ENCODE measurements around the gene ERICH4. TPM values are rescaled to one million over a fixed set of nuclear protein-coding genes. Genes with fewer than 3 reads are reported as not detected.

Gene ERICH4
- total and polyA plus RNA-seq, 7 donors = not detected

DNA sequence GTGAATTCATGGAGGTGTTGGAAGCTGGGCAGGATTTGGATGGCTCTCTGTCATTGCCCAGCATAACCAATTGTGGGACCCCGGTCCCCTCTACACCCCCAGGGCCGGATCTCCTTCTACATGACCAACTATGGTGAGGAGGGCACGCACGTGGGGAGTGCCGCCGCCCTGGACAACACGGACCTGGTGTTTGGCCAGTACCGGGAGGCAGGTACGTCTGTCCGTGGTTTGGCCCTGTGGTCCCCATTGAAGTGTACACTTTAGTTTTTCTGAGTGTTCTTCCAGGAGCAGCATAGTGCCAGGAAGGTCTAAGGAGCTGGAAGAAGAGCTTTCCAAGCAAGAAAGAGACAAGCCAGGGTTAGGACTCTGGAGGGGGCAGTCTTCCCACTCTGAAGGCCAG is 29.0 kb upstream of the ERICH4 start:
- no peak for DNase-seq
- intact Hi-C loops (cut with DNase I) = no loop called here
- 93 to 95% methylated on average over 10 of the region's 10 CpGs for WGBS, 2 donors

DNA sequence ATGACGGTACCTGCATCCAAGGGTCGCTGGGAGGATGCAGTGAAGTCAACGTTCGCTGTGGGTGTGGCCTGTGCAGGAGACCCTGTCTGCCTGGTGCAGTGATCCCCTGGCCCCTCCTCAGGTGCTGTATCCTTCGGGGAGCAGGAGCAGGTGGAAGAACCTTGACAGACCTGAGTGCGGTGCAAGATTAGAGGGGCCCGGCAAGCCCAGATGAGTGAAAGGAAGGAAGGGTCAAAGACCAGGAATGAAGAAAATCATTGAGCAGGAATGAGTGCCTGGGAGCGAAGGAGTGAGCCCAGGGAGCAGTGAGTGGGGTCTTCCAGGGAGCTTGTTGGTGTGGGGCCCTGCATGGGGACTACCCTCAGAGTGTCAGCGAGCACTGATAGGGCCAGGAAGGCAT is 28.5 kb upstream of the ERICH4 start:
- no peak for TF ChIP-seq POLR2A (IDR thresholded peaks at IDR 0.05)
- intact Hi-C loops (cut with DNase I) = no loop called here
- Histone ChIP-seq H3K27ac (no peak overlapping the region), H3K4me1 (peaks cover 0 to 18% (median 11%) of the 10 kb centered on the region in 4 donors), H3K9me3 (no peaks in the 10 kb centered on the region), H3K27me3 (no peaks in the 10 kb centered on the region), H3K4me3 (no peak overlapping the region), H3K36me3 (peaks cover 30 to 87% (median 49%) of the 10 kb centered on the region in 4 donors)
- no peak for DNase-seq
- WGBS, 2 donors = 87 to 93% methylated on average over 9 of the region's 9 CpGs

More for the DNA sequence above, 29.0 kb upstream of the ERICH4 start:
- Histone ChIP-seq H3K4me1 (peaks cover 0 to 23% (median 16%) of the 10 kb centered on the region in 4 donors), H3K27ac (no peak overlapping the region), H3K27me3 (no peaks in the 10 kb centered on the region), H3K36me3 (peaks cover 25 to 82% (median 43%) of the 10 kb centered on the region in 4 donors), H3K4me3 (no peak overlapping the region), H3K9me3 (no peaks in the 10 kb centered on the region)
- TF ChIP-seq EP300 (IDR thresholded peaks at IDR 0.05) = no peak
- no peak for TF ChIP-seq POLR2A (IDR thresholded peaks at IDR 0.05)
- TF ChIP-seq, protein P1, sequence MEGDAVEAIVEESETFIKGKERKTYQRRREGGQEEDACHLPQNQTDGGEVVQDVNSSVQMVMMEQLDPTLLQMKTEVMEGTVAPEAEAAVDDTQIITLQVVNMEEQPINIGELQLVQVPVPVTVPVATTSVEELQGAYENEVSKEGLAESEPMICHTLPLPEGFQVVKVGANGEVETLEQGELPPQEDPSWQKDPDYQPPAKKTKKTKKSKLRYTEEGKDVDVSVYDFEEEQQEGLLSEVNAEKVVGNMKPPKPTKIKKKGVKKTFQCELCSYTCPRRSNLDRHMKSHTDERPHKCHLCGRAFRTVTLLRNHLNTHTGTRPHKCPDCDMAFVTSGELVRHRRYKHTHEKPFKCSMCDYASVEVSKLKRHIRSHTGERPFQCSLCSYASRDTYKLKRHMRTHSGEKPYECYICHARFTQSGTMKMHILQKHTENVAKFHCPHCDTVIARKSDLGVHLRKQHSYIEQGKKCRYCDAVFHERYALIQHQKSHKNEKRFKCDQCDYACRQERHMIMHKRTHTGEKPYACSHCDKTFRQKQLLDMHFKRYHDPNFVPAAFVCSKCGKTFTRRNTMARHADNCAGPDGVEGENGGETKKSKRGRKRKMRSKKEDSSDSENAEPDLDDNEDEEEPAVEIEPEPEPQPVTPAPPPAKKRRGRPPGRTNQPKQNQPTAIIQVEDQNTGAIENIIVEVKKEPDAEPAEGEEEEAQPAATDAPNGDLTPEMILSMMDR (IDR thresholded peaks at IDR 0.05) = no peak
- TF ChIP-seq POLR2AphosphoS5 (IDR thresholded peaks at IDR 0.05) = no peak

DNA sequence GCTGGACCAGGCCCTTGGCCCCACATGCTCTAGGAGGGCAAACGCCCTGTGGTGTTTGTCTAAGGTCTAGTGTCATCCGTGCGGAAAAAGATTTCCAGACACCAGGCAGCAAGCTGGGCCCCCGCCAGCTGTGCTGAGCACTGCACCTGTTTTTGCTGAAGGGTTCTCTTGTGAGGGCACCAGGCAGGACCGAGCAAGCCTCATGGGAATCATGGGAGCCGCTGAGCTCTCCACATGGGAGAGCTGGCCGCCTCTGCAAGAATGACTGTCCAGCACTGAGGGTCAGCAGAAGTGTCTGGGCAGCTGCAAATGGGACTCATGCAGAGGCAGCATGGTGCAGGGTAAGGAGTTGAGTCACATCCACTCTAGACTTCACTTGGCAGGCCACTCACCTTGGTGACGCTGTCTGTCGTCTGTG is 27.8 kb upstream of the ERICH4 start:
- Histone ChIP-seq H3K27me3 (no peaks in the 10 kb centered on the region), H3K4me1 (peaks cover 0 to 11% (median 4%) of the 10 kb centered on the region in 4 donors), H3K36me3 (peaks cover 36 to 94% (median 54%) of the 10 kb centered on the region in 4 donors), H3K9me3 (no peaks in the 10 kb centered on the region), H3K4me3 (no peak overlapping the region), H3K27ac (no peak overlapping the region)
- TF ChIP-seq, protein P1 (IDR thresholded peaks at IDR 0.05) = no peak
- TF ChIP-seq POLR2A (IDR thresholded peaks at IDR 0.05) (no peak), POLR2AphosphoS5 (IDR thresholded peaks at IDR 0.05) (no peak), EP300 (IDR thresholded peaks at IDR 0.05) (no peak)
- no peak for DNase-seq
- WGBS, 2 donors = 75 to 92% methylated on average over 9 of the region's 9 CpGs
- intact Hi-C loops (cut with DNase I) = no loop called here

DNA sequence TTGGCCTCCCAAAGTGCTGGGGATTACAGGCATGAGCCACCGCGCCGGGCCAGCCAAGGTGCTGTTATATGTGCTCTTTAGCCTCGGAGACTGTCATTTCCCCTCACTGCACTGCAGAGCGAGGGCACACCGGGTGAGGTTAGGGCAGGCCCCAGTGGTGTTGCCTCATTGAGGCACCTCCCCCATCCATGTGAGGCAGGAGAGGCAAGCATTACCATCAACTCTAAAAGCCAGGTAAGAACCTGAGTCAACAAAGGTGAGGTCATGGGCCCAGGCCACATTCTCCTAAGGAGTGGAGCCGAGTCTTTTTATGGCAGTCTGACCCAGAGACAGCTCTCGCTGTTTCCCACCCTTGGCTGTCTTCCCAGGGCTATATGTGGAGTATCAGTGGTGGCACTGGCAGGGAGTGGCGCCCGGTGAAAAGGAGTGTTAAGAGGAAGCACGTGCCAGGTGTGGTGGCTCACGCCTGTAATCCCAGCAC is 26.7 kb upstream of the ERICH4 start:
- H3K27me3 ChIP-seq = no peaks in the 10 kb centered on the region
- H3K4me3 ChIP-seq = no peak overlapping the region
- no peak for DNase-seq
- no peaks in the 10 kb centered on the region for H3K9me3 ChIP-seq
- H3K4me1 ChIP-seq = peaks cover 0 to 4% (median 0%) of the 10 kb centered on the region in 4 donors
- no peak overlapping the region for H3K27ac ChIP-seq
- TF ChIP-seq EP300 (IDR thresholded peaks at IDR 0.05) (no peak), POLR2AphosphoS5 (IDR thresholded peaks at IDR 0.05) (no peak), POLR2A (IDR thresholded peaks at IDR 0.05) (no peak)
- TF ChIP-seq, protein P1 (IDR thresholded peaks at IDR 0.05) = no peak
- intact Hi-C loops (cut with DNase I) = no loop called here
- WGBS, 2 donors = 22 to 71% methylated on average over 12 of the region's 12 CpGs
- H3K36me3 ChIP-seq = peaks cover 41 to 94% (median 50%) of the 10 kb centered on the region in 4 donors

DNA sequence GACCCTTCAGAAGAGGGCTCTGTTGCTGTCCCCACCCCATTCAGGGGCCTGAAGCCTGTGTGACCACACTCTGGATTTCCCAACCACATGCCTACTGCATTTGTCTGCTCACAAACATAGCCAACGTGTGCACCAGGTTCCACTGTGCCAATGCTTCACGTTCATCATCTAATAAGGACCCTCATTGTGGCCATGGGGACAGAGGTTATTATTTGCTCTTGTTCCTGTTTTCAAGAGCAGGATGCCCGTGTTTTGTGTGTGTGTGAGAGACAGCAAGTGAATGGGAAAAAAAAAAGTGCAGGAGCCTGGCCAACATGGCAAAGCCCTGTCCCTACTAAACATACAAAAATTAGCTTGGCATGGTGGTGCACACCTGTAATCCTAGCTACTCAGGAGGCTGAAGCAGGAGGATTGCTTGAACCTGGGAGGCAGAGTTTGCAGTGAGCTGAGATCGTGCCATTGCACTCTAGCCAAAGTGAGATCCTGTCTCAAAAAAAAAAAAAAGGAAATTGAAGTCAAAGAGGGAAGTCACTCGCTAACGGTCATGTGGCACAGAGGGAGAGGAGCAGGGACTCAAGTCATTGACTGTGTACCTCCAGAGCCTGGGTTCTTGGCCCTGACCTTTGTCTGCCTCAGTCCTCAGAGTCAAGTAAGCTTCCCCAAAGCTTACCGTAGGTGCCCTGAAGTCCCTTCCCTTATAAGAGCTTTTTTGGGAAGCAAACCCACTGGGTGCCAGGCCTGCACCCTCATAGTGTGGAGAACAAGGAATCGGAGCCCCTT is 22.7 kb upstream of the ERICH4 start:
- intact Hi-C loops (cut with DNase I) = no loop called here
- Histone ChIP-seq H3K27me3 (no peaks in the 10 kb centered on the region), H3K4me1 (peaks cover 0 to 8% (median 2%) of the 10 kb centered on the region in 4 donors), H3K9me3 (no peaks in the 10 kb centered on the region), H3K36me3 (peaks cover 34 to 95% (median 40%) of the 10 kb centered on the region in 4 donors), H3K4me3 (no peak overlapping the region), H3K27ac (no peak overlapping the region)
- no peak for DNase-seq
- TF ChIP-seq POLR2A (IDR thresholded peaks at IDR 0.05) = no peak
- TF ChIP-seq, protein P1 (IDR thresholded peaks at IDR 0.05) = no peak
- TF ChIP-seq EP300 (IDR thresholded peaks at IDR 0.05) = no peak
- TF ChIP-seq POLR2AphosphoS5 (IDR thresholded peaks at IDR 0.05) = no peak
- WGBS, 2 donors = 61 to 71% methylated on average over 8 of the region's 8 CpGs
